ENCODE results near the gene YKT6. TPM values are rescaled to one million over a fixed set of nuclear protein-coding genes. Genes with fewer than 3 reads are reported as not detected.

YKT6 gene
- total and polyA plus RNA-seq, 2 experiments from 2014 or later, result 33.5 to 114 TPM

GRCh38 chr7:44163591-44163990, 37.2 kb upstream of the YKT6 start:
- ATAC-seq, result peak; percentile 54
- Mint-ChIP-seq H3K27ac (no peak overlapping the region), H3K36me3 (ENCODE audit: low read depth) (no peaks in the 10 kb centered on the region), H3K4me3 (no peak overlapping the region), H3K9me3 (peaks cover 6% of the 10 kb centered on the region; the same call in 2 of the 3 replicates), H3K4me1 (peaks cover 10% of the 10 kb centered on the region), H3K27me3 (ENCODE audit: insufficient read depth, low read depth, poor library complexity) (peaks cover 4% of the 10 kb centered on the region)
- H3K79me2 ChIP-seq (replicated peaks; ENCODE audit: insufficient read depth), result no peaks in the 10 kb centered on the region
- no peaks in the 10 kb centered on the region for H3K4me1 ChIP-seq (ENCODE audit: insufficient read depth)
- H3K36me3 ChIP-seq (ENCODE audit: insufficient read depth), result no peaks in the 10 kb centered on the region
- H2AFZ ChIP-seq, result peak overlapping the region; percentile 67
- TF ChIP-seq ZNF114 (CRISPR knock-in tag; IDR thresholded peaks at IDR 0.05) (no peak), EZH2 (IDR thresholded peaks at IDR 0.05; ENCODE audit: low read depth, unreplicated experiment) (no peak), ZNF462 (CRISPR knock-in tag; IDR thresholded peaks at IDR 0.05) (no peak), STAT1 (IDR thresholded peaks at IDR 0.05; ENCODE audit: unreplicated experiment) (no peak), ZNF331 (CRISPR knock-in tag; IDR thresholded peaks at IDR 0.05; ENCODE audit: low read depth) (no peak)
- no peak overlapping the region for H3K27ac ChIP-seq (ENCODE audit: low read depth)
- H3K9me2 ChIP-seq (ENCODE audit: insufficient read depth), result no peaks in the 10 kb centered on the region; the same call in 1 of the 2 replicates
- H3K27me3 ChIP-seq (ENCODE audit: insufficient read depth), result no peaks in the 10 kb centered on the region
- DNase-seq (ENCODE audit: low spot score), result no peak
- no peaks in the 10 kb centered on the region for H3F3A ChIP-seq (replicated peaks; ENCODE audit: low read depth)
- no peak overlapping the region for H3K4me3 ChIP-seq
- H4K20me1 ChIP-seq (replicated peaks; ENCODE audit: insufficient read depth), result no peaks in the 10 kb centered on the region
- no peak overlapping the region for H3K4me2 ChIP-seq

- no peak overlapping the region for H3K4me3 Mint-ChIP-seq
- Histone ChIP-seq H3F3A (replicated peaks; ENCODE audit: low read depth) (no peaks in the 10 kb centered on the region), H4K20me1 (replicated peaks; ENCODE audit: insufficient read depth) (no peaks in the 10 kb centered on the region), H3K4me1 (ENCODE audit: insufficient read depth) (no peaks in the 10 kb centered on the region), H3K27me3 (ENCODE audit: insufficient read depth) (no peaks in the 10 kb centered on the region), H3K36me3 (ENCODE audit: insufficient read depth) (no peaks in the 10 kb centered on the region), H3K4me2 (no peak overlapping the region), H3K79me2 (replicated peaks; ENCODE audit: insufficient read depth) (no peaks in the 10 kb centered on the region), H3K27ac (ENCODE audit: low read depth) (no peak overlapping the region), H2AFZ (no peak overlapping the region), H3K9me2 (ENCODE audit: insufficient read depth) (no peaks in the 10 kb centered on the region; the same call in 1 of the 2 replicates), H3K4me3 (no peak overlapping the region)
- peaks cover 10% of the 10 kb centered on the region for H3K4me1 Mint-ChIP-seq
- ATAC-seq (no peak), DNase-seq (ENCODE audit: low spot score) (no peak)
- no peak overlapping the region for H3K27ac Mint-ChIP-seq
- peaks cover 7% of the 10 kb centered on the region for H3K27me3 Mint-ChIP-seq (ENCODE audit: insufficient read depth, low read depth, poor library complexity)
- no peaks in the 10 kb centered on the region for H3K36me3 Mint-ChIP-seq (ENCODE audit: low read depth)
- H3K9me3 Mint-ChIP-seq, result peaks cover 6% of the 10 kb centered on the region; the same call in 2 of the 3 replicates
- TF ChIP-seq CTCF (conservative IDR thresholded peaks at IDR 0.05; ENCODE audit: low read depth in 2 of 2) (no peak), CREB1 (CRISPR knock-in tag; IDR thresholded peaks at IDR 0.05; ENCODE audit: low read depth) (no peak), JUNB (IDR thresholded peaks at IDR 0.05; ENCODE audit: unreplicated experiment) (no peak), POLR2AphosphoS5 (IDR thresholded peaks at IDR 0.05; ENCODE audit: low read depth) (no peak), REST (IDR thresholded peaks at IDR 0.05; ENCODE audit: unreplicated experiment) (no peak), EZH2 (IDR thresholded peaks at IDR 0.05; ENCODE audit: low read depth, unreplicated experiment) (no peak), ZNF114 (CRISPR knock-in tag; IDR thresholded peaks at IDR 0.05) (no peak)
Observed at GRCh38 chr7:44167920-44168319, 32.9 kb upstream of the YKT6 start.
